ENCODE measurements around the gene PGAP6.

Gene PGAP6

DNA sequence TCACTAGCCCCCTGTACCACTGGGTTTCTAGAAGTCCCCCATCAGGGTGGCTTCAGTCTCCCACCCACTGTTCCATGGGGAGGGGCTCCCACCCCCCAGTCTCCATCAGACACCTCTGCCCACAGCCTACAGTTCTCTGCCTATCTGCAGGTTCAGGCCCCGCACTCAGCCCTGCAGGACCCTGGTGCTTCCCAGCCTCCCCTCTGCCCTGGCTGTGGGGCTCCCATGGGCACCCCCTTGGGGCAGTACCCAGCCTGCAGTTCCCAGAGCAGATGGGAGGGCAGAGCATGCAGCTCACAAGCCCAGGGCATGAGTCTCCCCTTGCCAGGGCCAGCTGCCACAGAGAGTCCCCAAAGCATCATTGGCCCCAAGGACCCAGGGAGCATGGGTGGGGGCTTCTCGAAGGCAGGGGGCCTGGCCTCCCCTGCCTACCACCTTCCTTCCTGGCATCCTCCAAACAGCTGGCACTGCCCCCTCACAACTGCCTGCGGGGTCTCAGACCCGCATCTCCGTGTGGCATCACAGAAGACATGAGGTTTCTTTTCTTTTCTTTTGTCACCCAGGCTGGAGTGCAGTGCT, 8.7 kb downstream of the PGAP6 start:
- no peak overlapping the region for H3K4me3 ChIP-seq (ENCODE audit: insufficient read length, low read depth)
- no peak for TF ChIP-seq YY1 (IDR thresholded peaks at IDR 0.05; ENCODE audit: insufficient read depth, insufficient read length)
- no peak for TF ChIP-seq ZNF274 (IDR thresholded peaks at IDR 0.05; ENCODE audit: low read depth, low read length)
- no peaks in the 10 kb centered on the region for H3K27me3 ChIP-seq (ENCODE audit: insufficient read depth, insufficient read length)
- H3K9ac ChIP-seq (ENCODE audit: insufficient read length, low read depth) = no peak overlapping the region
- peaks cover 81% of the 10 kb centered on the region for H3K36me3 ChIP-seq (ENCODE audit: insufficient read depth, insufficient read length, low read length)
- peaks cover 15% of the 10 kb centered on the region for H3K4me1 ChIP-seq (ENCODE audit: insufficient read depth, insufficient read length)
- H3K9me3 ChIP-seq (ENCODE audit: insufficient read depth, low read length) = no peaks in the 10 kb centered on the region
- no peak for DNase-seq (ENCODE audit: low read depth, low spot score)

DNA sequence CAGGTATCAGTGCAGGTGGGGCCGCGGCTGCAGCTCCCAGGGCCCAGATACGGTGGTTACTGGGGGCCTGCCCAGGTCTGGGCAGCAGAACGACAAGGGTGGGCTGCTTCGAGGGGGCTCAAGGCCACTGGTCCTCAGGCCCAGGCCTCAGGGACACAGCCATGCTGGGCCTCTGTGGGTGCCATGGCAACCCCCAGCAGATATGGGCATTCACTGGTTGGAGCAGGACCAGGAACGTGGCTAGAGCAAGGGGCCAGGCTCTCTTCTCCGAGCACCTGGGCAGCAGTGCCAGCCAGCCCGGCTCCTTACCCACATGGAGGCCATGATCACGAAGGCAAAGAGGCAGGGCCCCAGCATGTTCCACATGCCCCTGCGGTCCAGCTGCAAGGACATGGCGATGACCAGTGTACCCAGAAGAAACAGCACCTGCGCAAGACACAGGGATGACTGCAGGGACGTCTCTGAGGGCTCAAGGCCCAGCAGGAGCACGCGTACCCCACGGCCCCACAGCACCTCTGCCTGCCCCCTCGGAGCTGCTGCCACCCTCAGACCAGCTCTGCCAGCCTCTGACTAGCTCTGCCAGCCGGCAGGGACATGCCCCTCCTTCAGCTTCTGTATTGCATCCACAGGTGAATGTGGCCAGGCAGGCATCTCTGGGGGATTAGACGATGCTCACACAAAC, 9.3 kb downstream of the PGAP6 start:
- TF ChIP-seq SUZ12 (IDR thresholded peaks at IDR 0.05; ENCODE audit: extremely low read depth, insufficient read depth, insufficient read length) (no peak), YY1 (IDR thresholded peaks at IDR 0.05; ENCODE audit: insufficient read depth, insufficient read length) (no peak), ZNF274 (IDR thresholded peaks at IDR 0.05; ENCODE audit: low read depth, low read length) (no peak)
- Histone ChIP-seq H3K36me3 (ENCODE audit: insufficient read depth, insufficient read length, low read length) (peaks cover 87% of the 10 kb centered on the region), H3K9me3 (ENCODE audit: insufficient read depth, low read length) (no peaks in the 10 kb centered on the region), H3K4me3 (ENCODE audit: insufficient read length, low read depth) (no peak overlapping the region), H3K4me1 (ENCODE audit: insufficient read depth, insufficient read length) (peaks cover 15% of the 10 kb centered on the region), H3K9ac (ENCODE audit: insufficient read length, low read depth) (no peak overlapping the region), H3K27me3 (ENCODE audit: insufficient read depth, insufficient read length) (no peaks in the 10 kb centered on the region)
- no peak for DNase-seq (ENCODE audit: low read depth, low spot score)

DNA sequence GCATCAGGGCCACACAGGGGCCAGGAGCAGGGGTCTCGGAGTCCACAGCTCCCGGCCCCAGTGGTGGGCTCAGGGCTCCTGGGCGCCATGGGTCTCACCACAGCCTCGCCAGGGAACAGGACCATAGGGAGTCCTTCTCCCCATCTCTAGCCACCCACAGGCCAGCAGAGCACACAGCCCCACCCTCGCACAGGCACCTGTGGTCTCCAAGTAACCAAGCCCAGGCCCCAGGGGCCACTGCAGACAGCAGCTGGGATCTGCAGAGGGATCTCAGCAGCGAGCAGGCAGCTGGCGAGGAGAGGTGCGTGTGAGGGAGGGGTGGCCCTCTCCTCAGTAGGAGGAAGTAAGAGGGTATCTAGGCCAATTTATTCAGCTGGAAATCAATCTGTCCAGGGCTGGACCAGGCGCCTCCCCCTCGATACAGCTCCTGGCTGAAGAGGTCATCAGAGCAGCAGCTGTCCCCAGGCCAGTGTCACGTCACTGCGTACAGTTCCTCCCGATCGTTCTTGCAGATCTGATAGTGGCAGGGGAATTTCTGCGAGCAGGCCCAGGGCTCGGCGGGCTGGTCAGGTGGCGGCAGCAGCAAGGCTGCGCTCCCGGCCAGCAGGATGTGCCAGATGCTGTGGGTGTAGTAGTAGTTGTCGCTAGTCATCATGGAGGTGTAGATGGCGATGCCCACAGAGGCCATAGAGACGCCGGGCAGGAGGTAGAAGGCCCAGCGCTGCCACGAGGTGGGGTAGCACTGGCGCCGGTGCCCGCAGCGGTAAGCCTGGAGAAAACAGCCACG, 10.1 kb downstream of the PGAP6 start:
- Histone ChIP-seq H3K4me3 (ENCODE audit: insufficient read length, low read depth) (no peak overlapping the region), H3K4me1 (ENCODE audit: insufficient read depth, insufficient read length) (peaks cover 15% of the 10 kb centered on the region), H3K36me3 (ENCODE audit: insufficient read depth, insufficient read length, low read length) (peaks cover 87% of the 10 kb centered on the region), H3K27me3 (ENCODE audit: insufficient read depth, insufficient read length) (no peaks in the 10 kb centered on the region), H3K9me3 (ENCODE audit: insufficient read depth, low read length) (no peaks in the 10 kb centered on the region), H3K9ac (ENCODE audit: insufficient read length, low read depth) (peak overlapping the region; percentile 43)
- TF ChIP-seq YY1 (IDR thresholded peaks at IDR 0.05; ENCODE audit: insufficient read depth, insufficient read length) (no peak), ZNF274 (IDR thresholded peaks at IDR 0.05; ENCODE audit: low read depth, low read length) (no peak), SUZ12 (IDR thresholded peaks at IDR 0.05; ENCODE audit: extremely low read depth, insufficient read depth, insufficient read length) (no peak)
- DNase-seq (ENCODE audit: low read depth, low spot score) = no peak

DNA sequence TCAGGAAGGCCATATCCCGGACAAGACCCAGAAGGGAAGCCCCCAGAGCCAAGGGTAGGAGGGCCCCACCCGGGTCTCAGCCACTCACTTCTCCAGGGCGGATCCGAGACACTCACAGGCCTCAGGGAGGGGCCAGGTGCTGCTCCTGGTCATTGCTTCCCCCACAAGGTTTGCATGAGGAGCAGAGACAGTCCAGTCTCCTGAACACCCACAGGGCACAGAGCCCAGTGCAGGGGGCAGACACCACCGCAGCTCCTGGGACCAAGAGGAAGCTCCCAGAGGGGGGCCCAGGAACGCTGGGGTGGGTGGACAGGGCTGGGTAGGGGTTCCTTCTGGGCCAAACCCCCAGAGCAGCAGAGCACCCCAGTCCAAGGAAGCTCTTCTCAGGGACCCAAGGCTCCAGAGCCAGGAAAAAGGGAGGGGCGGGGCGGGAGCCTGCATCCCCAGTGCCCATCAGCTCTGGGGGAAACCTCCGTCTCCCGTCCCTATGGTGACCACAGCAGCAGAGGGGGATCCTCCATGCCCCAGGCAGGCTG, 10.7 kb downstream of the PGAP6 start:
- Histone ChIP-seq H3K4me3 (ENCODE audit: insufficient read length, low read depth) (no peak overlapping the region), H3K9ac (ENCODE audit: insufficient read length, low read depth) (peak overlapping the region; percentile 43), H3K9me3 (ENCODE audit: insufficient read depth, low read length) (no peaks in the 10 kb centered on the region), H3K27me3 (ENCODE audit: insufficient read depth, insufficient read length) (no peaks in the 10 kb centered on the region), H3K36me3 (ENCODE audit: insufficient read depth, insufficient read length, low read length) (peaks cover 87% of the 10 kb centered on the region), H3K4me1 (ENCODE audit: insufficient read depth, insufficient read length) (peaks cover 15% of the 10 kb centered on the region)
- no peak for DNase-seq (ENCODE audit: low read depth, low spot score)
- TF ChIP-seq YY1 (IDR thresholded peaks at IDR 0.05; ENCODE audit: insufficient read depth, insufficient read length) (no peak), SUZ12 (IDR thresholded peaks at IDR 0.05; ENCODE audit: extremely low read depth, insufficient read depth, insufficient read length) (no peak), ZNF274 (IDR thresholded peaks at IDR 0.05; ENCODE audit: low read depth, low read length) (no peak)

DNA sequence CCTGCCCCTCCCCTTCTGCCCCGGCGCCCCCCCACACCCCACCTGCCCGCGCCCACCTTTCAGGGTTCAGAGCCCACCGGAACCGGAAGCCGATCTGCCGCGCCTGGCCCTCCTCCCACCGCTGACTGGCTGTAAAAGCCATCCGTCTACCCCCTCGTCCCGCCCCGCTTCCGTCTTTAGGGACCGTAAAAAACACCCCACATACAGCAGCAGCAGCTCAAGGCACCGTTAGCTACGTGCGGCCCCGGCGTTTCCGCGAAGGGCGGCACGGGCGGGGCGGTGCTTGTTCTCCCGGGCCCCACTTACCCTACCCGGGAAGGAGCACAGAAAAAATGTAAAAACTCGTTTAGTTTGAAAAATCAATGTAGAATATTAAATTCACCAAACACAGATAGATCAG, 11.3 kb downstream of the PGAP6 start, which contains the start of gene MRPL28:
TSS of gene MRPL28 (minus strand) at position 96 of the 400 bp plus-strand sequence. CDS start 320 bp downstream, outside the sequence.
- Histone ChIP-seq H3K4me3 (ENCODE audit: insufficient read length, low read depth) (peak within 1 kb of the TSS; percentile 51), H3K27me3 (ENCODE audit: insufficient read depth, insufficient read length) (no peaks in the 10 kb centered on the region), H3K36me3 (ENCODE audit: insufficient read depth, insufficient read length, low read length) (peaks cover 85% of the 10 kb centered on the region), H3K9ac (ENCODE audit: insufficient read length, low read depth) (peak within 1 kb of the TSS; percentile 88), H3K9me3 (ENCODE audit: insufficient read depth, low read length) (no peaks in the 10 kb centered on the region), H3K4me1 (ENCODE audit: insufficient read depth, insufficient read length) (peaks cover 15% of the 10 kb centered on the region)
- TF ChIP-seq ZNF274 (IDR thresholded peaks at IDR 0.05; ENCODE audit: low read depth, low read length) = no peak
- no peak for TF ChIP-seq SUZ12 (IDR thresholded peaks at IDR 0.05; ENCODE audit: extremely low read depth, insufficient read depth, insufficient read length)
- TF ChIP-seq YY1 (IDR thresholded peaks at IDR 0.05; ENCODE audit: insufficient read depth, insufficient read length) = no peak
- peak; percentile 94 for DNase-seq (ENCODE audit: low read depth, low spot score)

DNA sequence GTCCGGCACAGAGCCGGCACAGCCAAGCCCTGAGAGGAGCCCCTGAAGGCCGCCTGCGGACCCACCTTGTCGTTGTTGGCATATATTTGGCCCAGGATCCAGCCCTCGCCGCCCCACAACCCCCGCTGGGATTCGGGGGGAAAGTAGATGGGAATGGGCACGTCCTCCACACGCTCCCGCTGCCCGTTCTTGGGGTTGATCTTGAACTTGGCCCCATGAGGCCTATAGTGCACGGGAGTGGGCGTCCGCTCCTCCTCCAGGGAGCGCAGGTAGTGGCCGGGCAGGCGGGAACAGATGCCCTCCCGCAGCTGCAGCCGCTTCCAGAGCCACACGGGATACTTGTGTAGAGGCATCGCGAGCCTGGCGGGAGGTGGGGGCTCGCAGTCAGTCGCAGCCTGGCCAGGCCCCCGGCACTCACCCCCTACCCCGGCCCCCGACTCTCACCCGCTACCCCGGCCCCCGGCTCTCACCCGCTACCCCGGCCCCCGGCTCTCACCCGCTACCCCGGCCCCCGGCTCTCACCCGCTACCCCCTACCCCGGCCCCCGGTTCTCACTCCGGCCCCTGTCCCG, 11.8 kb downstream of the PGAP6 start:
- DNase-seq (ENCODE audit: low read depth, low spot score) = no peak
- TF ChIP-seq YY1 (IDR thresholded peaks at IDR 0.05; ENCODE audit: insufficient read depth, insufficient read length) (no peak), SUZ12 (IDR thresholded peaks at IDR 0.05; ENCODE audit: extremely low read depth, insufficient read depth, insufficient read length) (no peak), ZNF274 (IDR thresholded peaks at IDR 0.05; ENCODE audit: low read depth, low read length) (no peak)
- Histone ChIP-seq H3K27me3 (ENCODE audit: insufficient read depth, insufficient read length) (no peaks in the 10 kb centered on the region), H3K4me1 (ENCODE audit: insufficient read depth, insufficient read length) (peaks cover 15% of the 10 kb centered on the region), H3K4me3 (ENCODE audit: insufficient read length, low read depth) (peak overlapping the region; percentile 51), H3K36me3 (ENCODE audit: insufficient read depth, insufficient read length, low read length) (peaks cover 82% of the 10 kb centered on the region), H3K9ac (ENCODE audit: insufficient read length, low read depth) (peak overlapping the region; percentile 88), H3K9me3 (ENCODE audit: insufficient read depth, low read length) (no peaks in the 10 kb centered on the region)
